ENCODE measurements around the gene ARL11. TPM values are rescaled to one million over a fixed set of nuclear protein-coding genes. Genes with fewer than 3 reads are reported as not detected.
A peak's percentile ranks its signal among the peaks of the same experiment; 100 is the strongest.

The ARL11 gene
- total RNA-seq, 3 donors from 2014 or later, result 1.3 to 2.3 (median 2.0) TPM

GRCh38 chr13:49638030-49638743, 9.9 kb downstream of the ARL11 start:
- Histone ChIP-seq H3K9me3 (no peaks in the 10 kb centered on the region), H3K36me3 (ENCODE audit: low read depth) (no peaks in the 10 kb centered on the region), H3K4me1 (ENCODE audit: low read depth) (no peaks in the 10 kb centered on the region), H3K4me3 (no peak overlapping the region)
- no peak for DNase-seq
- no peak for TF ChIP-seq CTCF (IDR thresholded peaks at IDR 0.05)
- intact Hi-C loops (cut with DNase I, micrococcal nuclease), result no loop called here
- ATAC-seq, result no peak

GRCh38 chr13:49638744-49639072, 10.4 kb downstream of the ARL11 start:
- H3K9me3 ChIP-seq, result no peaks in the 10 kb centered on the region
- no peak for DNase-seq
- no peak overlapping the region for H3K4me3 ChIP-seq
- intact Hi-C loops (cut with DNase I, micrococcal nuclease), result no loop called here
- H3K36me3 ChIP-seq (ENCODE audit: low read depth), result no peaks in the 10 kb centered on the region
- no peak for ATAC-seq
- no peak for TF ChIP-seq CTCF (IDR thresholded peaks at IDR 0.05)
- H3K4me1 ChIP-seq (ENCODE audit: low read depth), result no peaks in the 10 kb centered on the region

- Histone ChIP-seq H3K36me3 (ENCODE audit: low read depth) (no peaks in the 10 kb centered on the region), H3K4me1 (ENCODE audit: low read depth) (no peaks in the 10 kb centered on the region), H3K9me3 (no peaks in the 10 kb centered on the region), H3K4me3 (no peak overlapping the region)
- ATAC-seq (peak; percentile 72), DNase-seq (peak in 2 of 3 donors; percentile 27 to 61)
- no peak for TF ChIP-seq CTCF (IDR thresholded peaks at IDR 0.05)
- intact Hi-C loops (cut with DNase I, micrococcal nuclease), result no loop called here
Observed at GRCh38 chr13:49641801-49642291, 13.5 kb downstream of the ARL11 start.

GRCh38 chr13:49643035-49643646, 14.8 kb downstream of the ARL11 start:
- no peak for TF ChIP-seq CTCF (IDR thresholded peaks at IDR 0.05)
- Histone ChIP-seq H3K9me3 (no peaks in the 10 kb centered on the region), H3K36me3 (ENCODE audit: low read depth) (no peaks in the 10 kb centered on the region), H3K4me1 (ENCODE audit: low read depth) (no peaks in the 10 kb centered on the region), H3K4me3 (no peak overlapping the region)
- intact Hi-C loops (cut with DNase I, micrococcal nuclease), result no loop called here
- ATAC-seq (peak; percentile 36), DNase-seq (peak in 1 of 3 donors; percentile 15)

GRCh38 chr13:49645451-49645850, 17.1 kb downstream of the ARL11 start:
- ATAC-seq, result no peak
- intact Hi-C loops (cut with DNase I, micrococcal nuclease), result no loop called here
- Histone ChIP-seq H3K36me3 (ENCODE audit: low read depth) (no peaks in the 10 kb centered on the region), H3K4me3 (no peak overlapping the region), H3K9me3 (no peaks in the 10 kb centered on the region), H3K4me1 (ENCODE audit: low read depth) (no peaks in the 10 kb centered on the region)
- DNase-seq, result no peak
- no peak for TF ChIP-seq CTCF (IDR thresholded peaks at IDR 0.05)

Data from mucosa of descending colon (tissue), 3 donors.